Endothelial cell of umbilical vein (primary cell): ENCODE data around the gene TCEA2. TPM values are rescaled to one million over a fixed set of nuclear protein-coding genes. Genes with fewer than 3 reads are reported as not detected.

ENCODE experiments used
- BruUV-seq: library from RNA; stranded (reverse); fragments of 400-500 nt; replicated peaks from 2 replicates; lab custom pipeline; 2021; lab: Mats Ljungman, UMichigan
- CTCF ChIA-PET: fragments of 300-600, 350-600 bp; sonication (Branson Sonifier 250); formaldehyde crosslinking; loops from one replicate; lab custom pipeline; 2021; ENCODE audit warnings: antibody characterized with exemption, inconsistent platforms; lab: Charles Lee
- POLR2A ChIA-PET: fragments of 300-600, 350-600 bp; sonication (Branson Sonifier 250); formaldehyde crosslinking; loops from one replicate; lab custom pipeline; 2021; ENCODE audit warnings: antibody characterized with exemption, inconsistent platforms; lab: Charles Lee
- DNase-seq: peaks from one replicate; pipeline ENCODE4 v3.0.0-alpha.2; 2011; ENCODE audit warnings: low read depth, low spot score
- FAIRE-seq: peaks from 2 replicates; lab custom pipeline; 2011; peaks lifted over from hg19 to GRCh38; lab: Jason Lieb, UNC
- H2AFZ ChIP-seq: 2 replicates; pipeline ENCODE4 v1.6.0; 2012; ENCODE audit warnings: low read depth, low read length, control low read depth, inconsistent platforms
- H3K27ac ChIP-seq: 2 replicates; pipeline ENCODE4 v1.5.1; 2011; ENCODE audit warnings: low read depth, mild to moderate bottlenecking, control low read depth, low read length, moderate library complexity; ENCODE audit not compliant: insufficient read depth
- H3K27me3 ChIP-seq, 2 experiments: 2 replicates each; pipeline versions ENCODE4 v1.6.0 to v1.6.1; 2011; ENCODE audit warnings: low read length in 2 of 2, mixed read lengths in 1 of 2; ENCODE audit not compliant: control insufficient read depth in 2 of 2, insufficient read depth in 2 of 2
- H3K36me3 ChIP-seq, 2 experiments: 2 replicates in 1 of 2; 3 replicates in 1 of 2; pipeline ENCODE4 v1.5.1; 2011; ENCODE audit warnings: low read length in 2 of 2, mild to moderate bottlenecking in 1 of 2, moderate library complexity in 1 of 2; ENCODE audit not compliant: control insufficient read depth in 2 of 2, insufficient read depth in 2 of 2; ENCODE audit errors: extremely low read depth in 1 of 2
- H3K4me1 ChIP-seq: 3 replicates; pipeline ENCODE4 v1.5.1; 2011; ENCODE audit warnings: mild to moderate bottlenecking, low read length; ENCODE audit not compliant: control insufficient read depth, insufficient read depth; ENCODE audit errors: extremely low read depth
- H3K4me2 ChIP-seq: 2 replicates; pipeline ENCODE4 v1.6.1; 2011; ENCODE audit warnings: low read length, control low read depth, mixed read lengths; ENCODE audit not compliant: insufficient read depth
- H3K4me3 ChIP-seq, 3 experiments: fragments of 200-600 bp in 1 of 3; sonication (generic), shearing (Covaris generic) in 1 of 3; replicated peaks in 1 of 3; 2 replicates each; pipeline ENCODE4 v1.5.1; 2011 to 2016; ENCODE audit warnings: control low read depth in 3 of 3, low read length in 3 of 3, mild to moderate bottlenecking in 2 of 3, inconsistent platforms in 1 of 3, low read depth in 1 of 3, moderate library complexity in 1 of 3; ENCODE audit not compliant: insufficient read depth in 1 of 3
- H3K79me2 ChIP-seq: 2 replicates; pipeline ENCODE4 v1.6.0; 2012; ENCODE audit warnings: low read length, inconsistent platforms; ENCODE audit not compliant: control insufficient read depth, insufficient read depth
- H3K9ac ChIP-seq: replicated peaks from 2 replicates; pipeline ENCODE3; 2011; ENCODE audit warnings: low read length, control low read depth; ENCODE audit not compliant: insufficient read depth; ENCODE audit errors: extremely low read depth
- H3K9me1 ChIP-seq: replicated peaks from 3 replicates; pipeline ENCODE4 v1.6.0; 2011; ENCODE audit warnings: mild to moderate bottlenecking, low read length; ENCODE audit not compliant: control insufficient read depth, insufficient read depth; ENCODE audit errors: extremely low read depth
- H3K9me3 ChIP-seq: replicated peaks from 2 replicates; pipeline ENCODE4 v1.5.1; 2012; ENCODE audit warnings: low read length, inconsistent platforms; ENCODE audit not compliant: control insufficient read depth, insufficient read depth
- H4K20me1 ChIP-seq: replicated peaks from 2 replicates; pipeline ENCODE3; 2011; ENCODE audit warnings: mild to moderate bottlenecking, low read length; ENCODE audit not compliant: control insufficient read depth, insufficient read depth; ENCODE audit errors: extremely low read depth
- EZH2 ChIP-seq: IDR thresholded peaks from 2 replicates; pipeline ENCODE4 v1.6.1; 2012; ENCODE audit warnings: borderline replicate concordance, low read depth, mild to moderate bottlenecking, moderate library complexity, low read length, inconsistent platforms; ENCODE audit not compliant: severe bottlenecking
- FOS ChIP-seq: IDR thresholded peaks from 2 replicates; pipeline ENCODE4 v1.6.1; 2011; ENCODE audit warnings: mild to moderate bottlenecking, low read length, moderate library complexity, borderline replicate concordance; ENCODE audit not compliant: insufficient read depth
- GATA2 ChIP-seq: IDR thresholded peaks from 2 replicates; pipeline ENCODE4 v1.7.0; 2011; ENCODE audit warnings: low read depth, mild to moderate bottlenecking, moderate library complexity, mixed read lengths, low read length; ENCODE audit not compliant: insufficient read length, insufficient read depth
- JUN ChIP-seq: IDR thresholded peaks from 2 replicates; pipeline ENCODE4 v1.6.1; 2011; ENCODE audit warnings: borderline replicate concordance, low read depth; ENCODE audit not compliant: insufficient read length, insufficient read depth
- MYC ChIP-seq: IDR thresholded peaks from one replicate; pipeline ENCODE4 v1.6.1; 2011; ENCODE audit warnings: mild to moderate bottlenecking, low read depth, low read length
- POLR2A ChIP-seq: IDR thresholded peaks from 2 replicates; pipeline ENCODE4 v1.6.1; 2012; ENCODE audit warnings: low read depth, mild to moderate bottlenecking, control low read depth, low read length
- POLR2AphosphoS5 ChIP-seq: IDR thresholded peaks from 2 replicates; pipeline ENCODE4 v1.6.1; 2012; ENCODE audit warnings: low read depth, mild to moderate bottlenecking, control low read depth, low read length, moderate library complexity; ENCODE audit not compliant: insufficient read depth
- dilution Hi-C: fragments of 300-500 bp; cut with MboI; formaldehyde crosslinking; loops from one replicate; pipeline ENCODE4 v1.15.0; 2019; ENCODE audit warnings: low sequenced_read_pairs; ENCODE audit not compliant: extremely low pct_ligation_motif_present
- intact Hi-C: fragments of 100-400 bp; cut with micrococcal nuclease; formaldehyde crosslinking; loops from one replicate; pipeline ENCODE4 v1.10.0; 2022
- polyA plus RNA-seq, 4 experiments: library from polyadenylated mRNA; depleted of rRNA in 3 of 4; stranded (reverse) in 3 of 4; unstranded in 1 of 4; fragments of >200 nt; gene quantifications; 2 replicates each; pipeline versions ENCODE4 v1.2.1 to v1.2.3, GENCODE V29; 2011 to 2012; ENCODE audit warnings: missing spikeins in 1 of 4
- total RNA-seq: library from RNA; stranded (reverse); gene quantifications from 2 replicates; pipeline ENCODE4 v1.2.3, GENCODE V29; 2021
- TF ChIP-seq, protein P1 (sequence below): IDR thresholded peaks from 2 replicates; pipeline ENCODE4 v1.6.1; 2011; ENCODE audit not compliant: insufficient read depth, insufficient read length
- TF ChIP-seq, protein P2 (sequence below), 2 donors: IDR thresholded peaks; 1 replicate in 1 of 2; 2 replicates in 1 of 2; pipeline ENCODE4 v1.5.1; 2011; ENCODE audit warnings: low read length in 2 of 2, mild to moderate bottlenecking in 2 of 2, moderate library complexity in 2 of 2, control low read depth in 1 of 2, inconsistent platforms in 1 of 2, low read depth in 1 of 2; ENCODE audit not compliant: insufficient read depth in 1 of 2; ENCODE audit errors: extremely low read depth in 1 of 2

The TCEA2 gene
- total and polyA plus RNA-seq, 2 donors (not counting 3 experiments of a cell fraction or from before 2014, with no cell fraction given) = 53.1 to 65.5 TPM

DNA sequence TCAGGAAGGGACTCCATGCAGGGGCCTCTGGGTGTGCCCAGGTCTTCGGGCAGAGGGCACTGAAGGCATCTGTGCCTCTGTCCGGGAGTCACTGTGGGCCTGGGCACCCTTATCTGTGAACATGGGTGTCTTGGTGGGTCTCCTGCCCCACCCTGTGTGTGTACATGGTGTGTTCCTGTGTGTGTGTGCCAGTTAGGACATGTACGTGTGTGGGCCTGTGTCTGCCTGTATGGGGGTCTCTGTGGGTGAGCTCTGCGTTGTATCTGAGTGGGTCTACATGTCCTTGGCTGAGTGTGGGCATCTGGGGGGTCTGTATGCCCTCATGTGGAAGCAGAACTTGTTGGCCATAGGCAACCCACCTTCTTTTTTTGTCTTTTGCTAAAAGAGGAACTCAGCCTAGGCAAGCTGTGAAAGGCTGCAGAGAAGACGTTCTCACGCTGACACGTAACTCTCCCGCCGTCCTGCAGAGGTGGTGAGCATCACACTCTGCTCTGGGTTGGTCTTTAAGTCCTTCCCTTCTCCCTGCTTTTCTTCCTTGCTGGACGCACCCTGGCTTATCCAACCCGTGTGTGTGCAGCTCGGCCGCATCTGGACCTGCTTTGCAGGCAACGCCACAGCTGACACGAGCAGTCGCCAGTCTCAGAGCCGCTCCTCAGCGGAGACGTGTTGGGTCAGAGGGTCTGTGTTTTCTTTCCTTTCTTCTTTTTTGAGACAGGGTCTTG lies 44.9 kb downstream of the TCEA2 start:
- Histone ChIP-seq H3K9ac (no peak overlapping the region), H3K4me2 (no peak overlapping the region), H3K27ac (no peak overlapping the region), H4K20me1 (no peaks in the 10 kb centered on the region), H3K27me3 (peaks cover 3 to 4% of the 10 kb centered on the region in 2 experiments), H3K9me3 (no peaks in the 10 kb centered on the region), H3K9me1 (no peaks in the 10 kb centered on the region), H3K36me3 (no peaks in the 10 kb centered on the region), H3K79me2 (no peaks in the 10 kb centered on the region), H3K4me1 (no peaks in the 10 kb centered on the region), H2AFZ (no peak overlapping the region), H3K4me3 (no peak overlapping the region)
- intact Hi-C loops = no loop called here
- FAIRE-seq = no peak
- no peak for TF ChIP-seq FOS
- TF ChIP-seq POLR2A = no peak
- TF ChIP-seq GATA2 = no peak
- no peak for TF ChIP-seq POLR2AphosphoS5
- TF ChIP-seq MYC = no peak
- TF ChIP-seq EZH2 = no peak
- TF ChIP-seq JUN = no peak
- TF ChIP-seq, protein P1, sequence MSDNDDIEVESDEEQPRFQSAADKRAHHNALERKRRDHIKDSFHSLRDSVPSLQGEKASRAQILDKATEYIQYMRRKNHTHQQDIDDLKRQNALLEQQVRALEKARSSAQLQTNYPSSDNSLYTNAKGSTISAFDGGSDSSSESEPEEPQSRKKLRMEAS = no peak
- TF ChIP-seq, protein P2, sequence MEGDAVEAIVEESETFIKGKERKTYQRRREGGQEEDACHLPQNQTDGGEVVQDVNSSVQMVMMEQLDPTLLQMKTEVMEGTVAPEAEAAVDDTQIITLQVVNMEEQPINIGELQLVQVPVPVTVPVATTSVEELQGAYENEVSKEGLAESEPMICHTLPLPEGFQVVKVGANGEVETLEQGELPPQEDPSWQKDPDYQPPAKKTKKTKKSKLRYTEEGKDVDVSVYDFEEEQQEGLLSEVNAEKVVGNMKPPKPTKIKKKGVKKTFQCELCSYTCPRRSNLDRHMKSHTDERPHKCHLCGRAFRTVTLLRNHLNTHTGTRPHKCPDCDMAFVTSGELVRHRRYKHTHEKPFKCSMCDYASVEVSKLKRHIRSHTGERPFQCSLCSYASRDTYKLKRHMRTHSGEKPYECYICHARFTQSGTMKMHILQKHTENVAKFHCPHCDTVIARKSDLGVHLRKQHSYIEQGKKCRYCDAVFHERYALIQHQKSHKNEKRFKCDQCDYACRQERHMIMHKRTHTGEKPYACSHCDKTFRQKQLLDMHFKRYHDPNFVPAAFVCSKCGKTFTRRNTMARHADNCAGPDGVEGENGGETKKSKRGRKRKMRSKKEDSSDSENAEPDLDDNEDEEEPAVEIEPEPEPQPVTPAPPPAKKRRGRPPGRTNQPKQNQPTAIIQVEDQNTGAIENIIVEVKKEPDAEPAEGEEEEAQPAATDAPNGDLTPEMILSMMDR (IDR thresholded peaks at IDR 0.05; ENCODE audit: extremely low read depth in 1 of 2, insufficient read depth in 1 of 2, low read depth in 1 of 2, low read length in 2 of 2) = no peak
- BruUV-seq = no TSS peak
- CTCF ChIA-PET = interaction anchor here (1.5 to 2.0 kb wide), 2 partner anchors 24 kb away, joined by 5 to 6 read pairs; no protein-coding TSS in a partner anchor
- POLR2A ChIA-PET = no interaction called here
- DNase-seq = no peak
- dilution Hi-C loops = no loop called here
